Measurements from ENCODE around the gene FNDC3A.

DNA sequence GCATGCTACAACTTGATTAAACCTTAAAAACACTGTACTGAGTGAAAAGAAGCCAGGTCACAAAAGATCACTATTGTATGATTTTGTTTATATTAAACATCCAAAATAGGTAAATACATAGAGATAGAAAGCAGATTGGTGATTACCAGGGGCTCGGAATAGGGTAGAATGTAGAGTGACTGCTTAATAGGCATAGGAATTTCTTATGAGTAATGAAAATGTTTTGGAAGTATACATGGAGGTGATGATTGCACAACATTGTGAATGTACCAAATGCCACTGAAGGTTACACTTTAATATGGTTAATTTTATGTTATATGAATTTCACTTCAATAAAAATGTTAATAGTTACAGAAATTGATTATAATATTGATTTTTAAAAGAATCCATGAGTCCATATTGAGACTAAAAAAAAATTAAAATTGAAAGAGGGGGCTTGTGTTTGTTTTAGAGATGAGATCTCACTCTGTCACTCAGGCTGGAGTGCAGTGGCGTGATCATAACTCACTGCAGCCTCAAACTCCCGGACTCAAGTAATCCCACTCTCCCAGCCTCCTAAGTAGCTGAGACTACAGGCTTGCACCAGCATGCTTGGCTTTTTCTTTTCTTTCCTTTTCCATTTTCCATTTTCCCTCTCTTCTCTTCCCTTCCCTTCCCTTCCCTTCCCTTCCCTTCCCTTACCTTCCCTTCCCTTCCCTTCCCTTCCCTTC is 85.1 kb downstream of the FNDC3A start:
- TF ChIP-seq EZH2 (IDR thresholded peaks at IDR 0.05; ENCODE audit: insufficient read depth, poor library complexity, severe bottlenecking) (no peak), EZH2phosphoT487 (IDR thresholded peaks at IDR 0.05; ENCODE audit: insufficient read depth, low read depth) (no peak)
